ENCODE results near the gene TEX29.

DNA sequence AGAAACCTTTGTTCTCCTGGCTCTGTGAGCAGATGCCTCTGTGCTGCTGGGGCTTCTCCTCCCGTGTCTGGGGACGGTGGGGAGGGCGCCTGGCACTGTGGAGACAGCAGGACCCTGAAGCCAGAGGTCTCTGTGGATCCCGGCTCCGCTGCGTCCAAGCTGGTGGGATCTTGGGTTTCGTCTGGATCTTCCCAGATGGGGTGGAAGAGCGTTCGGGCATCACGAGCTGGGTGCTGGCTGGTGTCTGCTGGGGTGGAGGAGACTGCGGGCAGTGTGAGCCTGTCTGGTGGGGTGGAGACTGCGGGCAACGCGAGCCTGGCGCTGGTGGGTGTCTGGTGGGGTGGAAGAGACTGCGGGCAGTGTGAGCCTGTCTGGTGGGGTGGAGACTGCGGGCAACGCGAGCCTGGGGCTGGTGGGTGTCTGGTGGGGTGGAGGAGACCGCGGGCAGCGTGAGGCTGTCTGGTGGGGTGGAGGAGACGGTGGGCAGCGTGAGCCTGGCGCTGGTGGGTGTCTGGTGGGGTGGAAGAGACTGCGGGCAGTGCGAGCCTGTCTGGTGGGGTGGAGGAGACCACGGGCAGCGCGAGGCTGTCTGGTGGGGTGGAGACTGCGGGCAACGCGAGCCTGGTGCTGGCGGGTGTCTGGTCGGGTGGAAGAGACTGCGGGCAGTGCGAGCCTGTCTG is 5.6 kb downstream of the TEX29 start:
- TF ChIP-seq ATF2 (tag by site-specific recombination; IDR thresholded peaks at IDR 0.05; ENCODE audit: low read depth) (no peak), ZEB2 (tag by site-specific recombination; IDR thresholded peaks at IDR 0.05) (no peak), CTCF (tag by site-specific recombination; IDR thresholded peaks at IDR 0.05) (no peak), HOXC10 (CRISPR knock-in tag; IDR thresholded peaks at IDR 0.05) (no peak)
- TF ChIP-seq, protein P1, sequence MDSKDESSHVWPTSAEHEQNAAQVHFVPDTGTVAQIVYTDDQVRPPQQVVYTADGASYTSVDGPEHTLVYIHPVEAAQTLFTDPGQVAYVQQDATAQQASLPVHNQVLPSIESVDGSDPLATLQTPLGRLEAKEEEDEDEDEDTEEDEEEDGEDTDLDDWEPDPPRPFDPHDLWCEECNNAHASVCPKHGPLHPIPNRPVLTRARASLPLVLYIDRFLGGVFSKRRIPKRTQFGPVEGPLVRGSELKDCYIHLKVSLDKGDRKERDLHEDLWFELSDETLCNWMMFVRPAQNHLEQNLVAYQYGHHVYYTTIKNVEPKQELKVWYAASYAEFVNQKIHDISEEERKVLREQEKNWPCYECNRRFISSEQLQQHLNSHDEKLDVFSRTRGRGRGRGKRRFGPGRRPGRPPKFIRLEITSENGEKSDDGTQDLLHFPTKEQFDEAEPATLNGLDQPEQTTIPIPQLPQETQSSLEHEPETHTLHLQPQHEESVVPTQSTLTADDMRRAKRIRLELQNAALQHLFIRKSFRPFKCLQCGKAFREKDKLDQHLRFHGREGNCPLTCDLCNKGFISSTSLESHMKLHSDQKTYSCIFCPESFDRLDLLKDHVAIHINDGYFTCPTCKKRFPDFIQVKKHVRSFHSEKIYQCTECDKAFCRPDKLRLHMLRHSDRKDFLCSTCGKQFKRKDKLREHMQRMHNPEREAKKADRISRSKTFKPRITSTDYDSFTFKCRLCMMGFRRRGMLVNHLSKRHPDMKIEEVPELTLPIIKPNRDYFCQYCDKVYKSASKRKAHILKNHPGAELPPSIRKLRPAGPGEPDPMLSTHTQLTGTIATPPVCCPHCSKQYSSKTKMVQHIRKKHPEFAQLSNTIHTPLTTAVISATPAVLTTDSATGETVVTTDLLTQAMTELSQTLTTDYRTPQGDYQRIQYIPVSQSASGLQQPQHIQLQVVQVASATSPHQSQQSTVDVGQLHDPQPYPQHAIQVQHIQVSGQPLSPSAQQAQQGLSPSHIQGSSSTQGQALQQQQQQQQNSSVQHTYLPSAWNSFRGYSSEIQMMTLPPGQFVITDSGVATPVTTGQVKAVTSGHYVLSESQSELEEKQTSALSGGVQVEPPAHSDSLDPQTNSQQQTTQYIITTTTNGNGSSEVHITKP (tag by site-specific recombination; IDR thresholded peaks at IDR 0.05) = no peak
